Smooth muscle cell (in vitro differentiated cells): ENCODE results near the gene FGF23. TPM values are rescaled to one million over a fixed set of nuclear protein-coding genes. Genes with fewer than 3 reads are reported as not detected.

Source experiments
- DNase-seq: peaks from one replicate; lab custom pipeline; 2025; ENCODE audit not compliant: unreplicated experiment; lab: John Stamatoyannopoulos, UW
- H2AFZ ChIP-seq: fragments of 200-600 bp; sonication (generic); 2 replicates; pipeline ENCODE4 v1.6.0; 2016; ENCODE audit warnings: antibody characterized with exemption, low read depth, mild to moderate bottlenecking
- H3F3A ChIP-seq: fragments of 200-600 bp; sonication (generic); 2 replicates; pipeline ENCODE4 v1.6.0; 2017; ENCODE audit warnings: antibody characterized with exemption, low read depth
- H3K27ac ChIP-seq: fragments of 200-600 bp; sonication (generic); 2 replicates; pipeline ENCODE4 v1.5.1; 2016; ENCODE audit warnings: low read depth, mild to moderate bottlenecking
- H3K27me3 ChIP-seq: fragments of 200-600 bp; sonication (generic); 2 replicates; pipeline ENCODE4 v1.6.1; 2016; ENCODE audit warnings: low read depth, mild to moderate bottlenecking
- H3K36me3 ChIP-seq: fragments of 200-600 bp; sonication (generic); 2 replicates; pipeline ENCODE4 v1.5.1; 2016; ENCODE audit warnings: low read depth
- H3K4me1 ChIP-seq: fragments of 200-600 bp; sonication (generic); 2 replicates; pipeline ENCODE4 v1.5.1; 2016; ENCODE audit warnings: low read depth
- H3K4me2 ChIP-seq: fragments of 200-600 bp; sonication (generic); 2 replicates; pipeline ENCODE4 v1.6.0; 2016; ENCODE audit warnings: mild to moderate bottlenecking
- H3K4me3 ChIP-seq: fragments of 200-600 bp; sonication (generic); 2 replicates; pipeline ENCODE4 v1.5.1; 2016; ENCODE audit warnings: mild to moderate bottlenecking
- H3K79me2 ChIP-seq: fragments of 200-600 bp; sonication (generic); 2 replicates; pipeline ENCODE4 v1.6.0; 2016; ENCODE audit warnings: low read depth, mild to moderate bottlenecking
- H3K9ac ChIP-seq: fragments of 200-600 bp; sonication (generic); 2 replicates; pipeline ENCODE4 v1.6.0; 2016; ENCODE audit warnings: low read depth
- H3K9me3 ChIP-seq: fragments of 200-600 bp; sonication (generic); replicated peaks from 2 replicates; pipeline ENCODE4 v1.5.1; 2016; ENCODE audit warnings: low read depth
- H4K20me1 ChIP-seq: fragments of 200-600 bp; sonication (generic); 2 replicates; pipeline ENCODE4 v1.6.0; 2016; ENCODE audit warnings: low read depth
- CTCF ChIP-seq: fragments of 200-600 bp; sonication (generic); IDR thresholded peaks from 2 replicates; pipeline ENCODE4 v1.5.1; 2017; ENCODE audit warnings: borderline replicate concordance, mild to moderate bottlenecking, antibody characterized with exemption; ENCODE audit not compliant: insufficient read depth, poor library complexity, severe bottlenecking
- WGBS: methylation state at CpG from one replicate; pipeline ENCODE4 v1.1.7; 2016; ENCODE audit warnings: low lambda C conversion rate; 5-methylcytosine and 5-hydroxymethylcytosine counted together
- polyA plus RNA-seq: library from polyadenylated mRNA; unstranded; fragments of >200 nt; fragmentation: Nextera tagmentation; extraction: Ambion mirVana; gene quantifications from 2 replicates; pipeline ENCODE4 v1.2.1, GENCODE V29; 2016
- total RNA-seq: library from RNA; depleted of rRNA; stranded (reverse); fragments of >200 nt; gene quantifications from 2 replicates; pipeline ENCODE4 v1.2.3, GENCODE V29; 2014

FGF23 gene
- total and polyA plus RNA-seq, 2 experiments from 2014 or later = not detected

GRCh38 chr12:4392223-4392742, 12.8 kb upstream of the FGF23 start:
- no peak overlapping the region for H3K4me2 ChIP-seq
- no peaks in the 10 kb centered on the region for H3F3A ChIP-seq
- no peaks in the 10 kb centered on the region for H4K20me1 ChIP-seq
- no peaks in the 10 kb centered on the region for H3K79me2 ChIP-seq
- no peaks in the 10 kb centered on the region for H3K36me3 ChIP-seq
- H3K27me3 ChIP-seq = no peaks in the 10 kb centered on the region
- no peak for TF ChIP-seq CTCF
- DNase-seq = no peak
- H3K27ac ChIP-seq = no peak overlapping the region
- no peak overlapping the region for H3K9ac ChIP-seq
- WGBS = 75% methylated on average over 15 of the region's 15 CpGs
- no peak overlapping the region for H3K4me3 ChIP-seq
- no peak overlapping the region for H2AFZ ChIP-seq
- no peaks in the 10 kb centered on the region for H3K4me1 ChIP-seq
- no peaks in the 10 kb centered on the region for H3K9me3 ChIP-seq

DNA sequence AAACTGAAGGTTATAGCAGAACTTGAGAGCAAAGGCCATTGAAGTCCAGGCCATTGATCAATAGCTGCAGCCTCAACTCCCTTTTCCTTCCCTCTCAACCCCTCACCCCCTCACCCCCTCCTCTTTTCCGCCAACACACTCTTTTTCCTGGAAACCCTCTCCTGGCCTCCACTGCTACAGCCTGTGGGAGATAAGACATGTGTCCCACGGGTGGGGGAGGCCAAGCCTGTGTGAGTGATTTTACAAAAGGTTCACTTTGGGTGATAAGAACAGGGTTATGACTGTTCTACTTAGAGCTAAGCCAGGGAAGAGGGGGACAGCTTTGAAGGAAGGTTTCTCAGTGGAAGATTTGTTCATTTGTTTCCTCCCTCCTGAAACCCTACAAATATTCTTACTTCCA, 9.2 kb upstream of the FGF23 start:
- no peak for DNase-seq

GRCh38 chr12:4388032-4388431, 8.5 kb upstream of the FGF23 start:
- Histone ChIP-seq H3K36me3 (no peaks in the 10 kb centered on the region), H3K9ac (no peak overlapping the region), H2AFZ (no peak overlapping the region), H3K4me1 (no peaks in the 10 kb centered on the region), H3K79me2 (no peaks in the 10 kb centered on the region), H4K20me1 (no peaks in the 10 kb centered on the region), H3K27ac (no peak overlapping the region), H3K4me3 (no peak overlapping the region), H3K9me3 (no peaks in the 10 kb centered on the region), H3K27me3 (no peaks in the 10 kb centered on the region), H3K4me2 (no peak overlapping the region), H3F3A (no peaks in the 10 kb centered on the region)
- 91% methylated on average over 1 of the region's 1 CpG for WGBS
- no peak for DNase-seq
- no peak for TF ChIP-seq CTCF

More for the DNA sequence above, 9.2 kb upstream of the FGF23 start:
- Histone ChIP-seq H3K36me3 (no peaks in the 10 kb centered on the region), H3K4me1 (no peaks in the 10 kb centered on the region), H3K27me3 (no peaks in the 10 kb centered on the region), H3F3A (no peaks in the 10 kb centered on the region), H3K9ac (no peak overlapping the region), H3K4me3 (no peak overlapping the region), H4K20me1 (no peaks in the 10 kb centered on the region), H2AFZ (no peak overlapping the region), H3K27ac (no peak overlapping the region), H3K79me2 (no peaks in the 10 kb centered on the region), H3K9me3 (no peaks in the 10 kb centered on the region), H3K4me2 (no peak overlapping the region)
- WGBS = 46% methylated on average over 2 of the region's 2 CpGs
- TF ChIP-seq CTCF = no peak

GRCh38 chr12:4387607-4388006, 8.1 kb upstream of the FGF23 start:
- Histone ChIP-seq H3F3A (no peaks in the 10 kb centered on the region), H3K9me3 (no peaks in the 10 kb centered on the region), H2AFZ (no peak overlapping the region), H4K20me1 (no peaks in the 10 kb centered on the region), H3K4me2 (no peak overlapping the region), H3K4me1 (no peaks in the 10 kb centered on the region), H3K27ac (no peak overlapping the region), H3K27me3 (no peaks in the 10 kb centered on the region), H3K9ac (no peak overlapping the region), H3K4me3 (no peak overlapping the region), H3K79me2 (no peaks in the 10 kb centered on the region), H3K36me3 (no peaks in the 10 kb centered on the region)
- 86% methylated on average over 5 of the region's 5 CpGs for WGBS
- no peak for DNase-seq
- TF ChIP-seq CTCF = no peak
